Stimulated activated CD4-positive, alpha-beta T cell treated with anti-CD3 and anti-CD28 coated beads, TNF-alpha, amount 100 ng/mL, for 24 hours (primary cell): Measurements from ENCODE around the gene RGS7.
"Not testable (repeated sequence)": the region's sequence is repeated elsewhere in the genome, so short reads cannot be mapped to it uniquely, and the experiment has no call there.

Experiments used
- DNase-seq, 3 experiments: peaks; one replicate each; pipeline ENCODE4 v3.0.0-alpha.2; 2020; ENCODE audit warnings: low read depth in 3 of 3

Gene RGS7

DNA sequence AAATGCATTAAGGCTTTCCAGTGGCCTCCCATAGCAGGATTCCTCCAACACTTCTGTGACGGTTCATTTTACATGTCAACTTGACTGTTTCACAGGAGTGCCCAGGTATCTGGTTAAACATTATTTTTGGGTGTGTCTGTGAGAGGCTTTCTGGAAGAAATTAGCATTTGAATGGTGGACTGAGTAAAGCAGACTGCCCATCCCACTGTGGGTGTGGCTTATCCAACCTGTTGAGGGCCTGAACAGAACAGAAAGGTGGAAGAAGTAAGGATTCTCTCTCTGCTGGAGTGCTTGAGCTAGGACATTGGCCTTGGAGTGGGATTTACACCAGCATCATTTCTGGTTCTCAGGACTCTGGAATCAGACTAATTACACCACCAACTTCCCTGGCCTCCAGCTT is 85.6 kb downstream of the RGS7 start:
- no peak for DNase-seq

GRCh38 chr1:241270016-241270415 is 87.0 kb downstream of the RGS7 start:
- DNase-seq, result no peak

GRCh38 chr1:241269116-241269515 is 87.9 kb downstream of the RGS7 start:
- DNase-seq, result no peak

- DNase-seq, result no peak
These were observed 90.9 kb downstream of the RGS7 start for GRCh38 chr1:241266121-241266520.

DNA sequence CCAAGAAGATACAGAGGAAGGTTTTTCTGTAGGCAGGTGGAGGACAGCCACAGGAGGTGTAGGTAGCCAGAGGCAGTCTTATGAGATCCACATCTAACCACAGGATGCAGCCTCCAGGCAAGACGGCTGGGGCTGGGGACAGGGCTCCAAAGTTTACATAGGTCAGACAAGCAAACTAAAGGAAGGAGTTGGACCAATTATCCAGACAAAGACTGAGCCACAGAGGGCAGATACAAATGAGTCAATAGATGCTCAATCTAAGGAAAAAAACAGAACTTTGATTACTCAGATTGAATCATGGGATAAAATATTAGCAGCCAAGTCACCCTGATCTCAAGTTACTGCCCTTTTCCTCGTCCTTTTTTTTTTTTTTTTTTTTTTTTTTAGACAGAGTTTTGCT is 91.6 kb downstream of the RGS7 start:
- no peak for DNase-seq

DNA sequence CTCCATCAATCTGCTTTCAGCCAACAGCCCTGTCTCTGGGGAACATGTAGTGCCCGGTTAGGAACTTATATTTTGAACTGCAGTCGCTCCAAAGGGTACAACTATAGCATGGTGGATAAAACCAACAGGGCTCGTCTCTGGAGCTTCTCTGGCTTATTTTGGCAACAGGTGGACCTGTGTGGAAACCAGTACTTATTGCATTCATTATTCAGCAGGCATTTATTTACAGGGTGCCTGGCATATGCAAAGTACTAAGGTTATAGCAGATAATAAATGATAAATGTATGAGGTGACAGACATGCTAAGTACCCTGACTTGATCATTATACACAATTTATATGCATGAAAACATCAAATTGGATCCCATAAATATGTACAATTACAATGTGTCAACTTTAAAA is 93.7 kb downstream of the RGS7 start:
- no peak for DNase-seq

DNA sequence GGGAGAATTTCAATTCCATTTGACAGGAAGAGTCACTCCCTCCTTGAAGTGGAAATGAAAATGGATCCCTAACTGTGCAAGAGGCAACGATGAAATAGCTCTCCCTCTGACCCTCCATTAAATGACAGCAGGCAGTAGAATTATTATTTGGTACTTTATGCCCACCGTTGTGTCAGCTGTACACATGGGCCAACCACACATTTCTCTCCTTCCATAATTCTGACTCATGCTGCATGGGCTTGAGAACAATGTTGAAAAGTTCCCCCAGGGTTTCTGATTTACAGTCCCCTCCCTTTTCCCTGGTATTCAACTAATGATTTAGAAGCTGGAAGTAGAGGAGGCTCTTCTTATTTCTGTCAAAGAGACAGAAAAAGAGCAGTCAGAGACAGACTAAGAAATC is 103.5 kb downstream of the RGS7 start:
- no peak for DNase-seq

DNA sequence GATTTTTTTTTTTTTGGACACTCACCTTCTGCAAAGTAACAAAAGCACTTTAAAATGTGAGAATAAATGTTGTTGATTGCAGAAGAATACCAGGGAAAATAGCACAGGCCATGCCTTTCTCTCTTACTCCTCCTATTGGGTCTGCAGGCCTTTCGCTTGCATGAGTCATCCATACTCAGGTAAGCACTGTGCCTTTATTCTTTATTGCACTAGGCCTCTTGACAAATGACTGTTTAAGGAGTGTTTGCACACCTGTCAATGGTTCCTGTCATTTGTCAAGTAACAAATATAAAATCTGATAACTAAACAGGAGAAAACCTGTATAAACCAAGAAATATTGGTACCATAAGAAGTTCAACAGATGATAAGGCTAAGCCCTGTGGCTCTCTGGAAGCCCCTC is 106.5 kb downstream of the RGS7 start:
- DNase-seq, result no peak

DNA sequence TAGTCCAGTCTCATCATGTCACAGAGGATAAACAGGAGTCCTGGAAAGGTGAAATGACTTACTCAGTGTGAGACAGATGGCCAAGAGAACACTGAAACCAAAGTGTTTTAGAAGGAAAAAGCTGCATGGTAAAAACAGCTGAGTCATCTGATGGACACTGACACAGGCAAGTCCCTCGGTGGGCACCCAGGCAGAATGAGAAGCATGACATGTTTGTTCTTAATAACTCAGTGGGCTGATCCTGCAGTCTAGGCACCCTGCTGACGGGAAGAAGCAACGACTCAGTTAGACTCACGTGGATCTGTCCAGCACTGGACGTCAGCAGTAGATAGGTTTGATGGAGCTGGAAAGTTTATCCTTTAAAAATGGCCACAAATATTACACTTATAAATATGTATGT is 116.9 kb downstream of the RGS7 start:
- no peak for DNase-seq

DNA sequence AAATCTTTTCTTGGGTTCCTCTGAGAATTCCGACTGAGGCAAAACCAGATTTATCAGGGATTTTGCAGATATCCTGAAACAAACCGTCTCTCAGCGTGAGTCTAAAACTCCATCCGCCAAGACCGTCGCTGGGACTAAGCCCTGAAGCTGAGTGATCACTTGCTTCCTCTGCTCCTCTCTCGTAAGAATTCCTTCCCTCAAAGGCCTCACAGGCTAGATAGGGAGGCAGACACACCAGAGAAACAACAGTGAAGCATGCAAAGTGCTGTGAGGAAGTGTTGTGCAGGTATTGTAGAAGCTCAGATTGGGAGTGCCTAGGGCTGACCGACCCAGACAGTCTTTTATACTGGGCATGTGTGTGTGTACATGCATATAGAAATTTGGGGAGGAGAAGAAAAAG is 119.1 kb downstream of the RGS7 start:
- no peak for DNase-seq

DNA sequence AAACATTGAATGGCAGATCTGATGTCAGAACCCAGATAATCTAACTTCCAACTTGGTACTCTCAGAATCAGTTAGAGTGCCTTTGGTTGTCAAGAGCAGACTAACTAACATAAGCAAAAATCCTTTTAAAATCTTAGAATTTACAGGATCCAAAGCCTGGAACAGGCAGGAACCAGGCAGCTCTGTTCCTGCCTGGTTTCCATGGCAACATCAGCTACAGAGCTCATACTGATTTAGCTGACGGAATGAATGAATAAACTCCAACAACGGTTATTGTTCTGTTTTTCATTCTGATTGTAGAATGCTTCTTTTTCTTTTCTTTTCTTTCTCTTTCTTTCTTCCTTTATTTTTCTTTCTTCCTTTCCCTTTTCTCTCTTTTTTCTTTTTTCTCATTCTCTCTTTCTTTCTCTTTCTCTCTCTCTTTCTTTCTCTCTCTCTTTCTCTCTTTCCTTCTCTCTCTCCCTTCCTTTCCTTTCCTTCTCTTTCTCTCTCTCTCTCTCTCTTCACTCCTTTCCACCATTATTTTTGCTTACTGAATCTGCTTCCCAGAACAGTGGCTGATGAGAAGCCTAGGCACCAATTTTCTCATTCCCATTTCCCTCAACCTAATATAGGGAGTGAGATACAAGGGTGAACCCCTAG is 121.6 kb downstream of the RGS7 start:
- DNase-seq, result no peak

DNA sequence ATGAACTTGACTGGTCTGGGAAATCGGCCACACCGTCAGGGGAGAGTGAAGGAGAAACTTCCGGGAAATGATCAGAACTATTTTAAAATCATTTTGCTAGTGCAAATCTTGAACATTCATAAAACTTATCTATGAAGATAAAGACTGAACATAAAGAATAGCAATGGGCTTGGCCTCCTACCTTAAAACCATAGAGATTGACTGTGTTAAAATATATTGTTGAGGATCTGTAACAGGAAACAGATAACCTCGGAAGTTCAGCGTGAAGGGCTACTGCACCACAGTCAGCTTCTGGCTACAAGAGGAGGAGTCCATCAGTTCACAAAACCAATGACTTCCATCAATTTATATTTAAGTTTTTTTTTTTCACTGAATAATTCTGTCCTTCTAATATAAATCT is 127.3 kb downstream of the RGS7 start:
- no peak for DNase-seq

GRCh38 chr1:241229216-241229615 is 127.8 kb downstream of the RGS7 start:
- no peak for DNase-seq

GRCh38 chr1:241228339-241228738 is 128.7 kb downstream of the RGS7 start:
- no peak for DNase-seq

DNA sequence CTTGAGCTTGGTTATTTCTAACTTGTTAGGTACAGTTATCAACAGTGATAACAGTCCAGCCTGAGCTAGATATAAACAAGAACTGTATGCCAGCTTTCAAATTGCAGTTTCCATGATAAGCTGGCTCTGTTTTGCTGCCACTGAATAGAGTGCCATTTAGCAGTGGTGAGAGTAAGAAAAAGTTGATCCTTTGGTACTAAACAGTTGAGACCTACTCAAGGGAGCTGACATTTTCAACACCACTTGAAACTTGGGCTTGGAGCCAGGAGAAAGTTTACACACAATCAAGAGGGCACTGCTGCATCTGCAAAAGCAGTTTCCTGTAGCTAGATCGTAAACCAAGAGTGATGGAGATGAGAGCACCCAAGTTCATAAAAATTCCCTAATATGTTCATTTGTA is 131.3 kb downstream of the RGS7 start:
- no peak for DNase-seq

GRCh38 chr1:241224189-241224588 is 132.8 kb downstream of the RGS7 start:
- DNase-seq, result not testable (repeated sequence)

GRCh38 chr1:241222813-241223212 is 134.2 kb downstream of the RGS7 start:
- not testable (repeated sequence) for DNase-seq

- DNase-seq, result no peak
These were observed 135.7 kb downstream of the RGS7 start for GRCh38 chr1:241221319-241221718.

GRCh38 chr1:241220913-241221312 is 136.1 kb downstream of the RGS7 start:
- not testable (repeated sequence) for DNase-seq

DNA sequence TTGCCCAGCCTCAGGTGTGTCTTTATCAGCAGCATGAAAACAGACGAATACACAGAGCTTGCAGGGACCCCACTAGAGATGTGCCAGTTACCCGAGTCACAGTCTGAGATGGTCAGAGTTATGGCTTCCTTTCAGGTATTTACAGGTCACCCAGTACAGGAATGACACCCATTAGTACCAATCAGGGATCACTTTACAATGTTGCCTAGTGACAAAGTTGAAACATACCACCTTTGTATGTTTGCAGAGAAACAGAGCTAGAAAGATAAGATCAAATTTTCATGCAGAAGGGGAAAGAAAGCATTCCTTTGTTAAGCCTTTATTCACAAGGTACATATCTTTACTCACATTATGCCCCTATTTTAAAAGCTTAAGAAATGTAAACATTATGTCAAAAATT is 137.6 kb downstream of the RGS7 start:
- DNase-seq, result no peak

DNA sequence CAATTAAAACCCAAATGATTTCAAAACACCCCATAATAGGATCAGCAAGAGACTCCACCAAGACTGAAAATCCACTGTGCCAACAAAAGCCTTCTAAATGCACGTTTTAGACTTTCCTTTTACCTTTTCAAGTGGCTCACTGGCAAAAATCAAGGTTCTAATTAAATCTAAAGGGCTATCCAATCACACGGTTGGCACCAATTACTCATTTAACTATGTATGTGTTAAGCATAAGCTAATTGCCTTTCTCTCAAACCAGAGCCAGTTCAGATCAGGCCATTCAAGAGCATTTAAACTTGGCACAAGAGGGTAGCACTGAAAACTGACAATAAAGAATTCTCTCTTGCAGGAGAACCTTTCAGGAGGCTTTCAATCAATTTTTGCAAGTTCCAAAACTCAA is 139.5 kb downstream of the RGS7 start:
- no peak for DNase-seq

GRCh38 chr1:241215683-241216082 is 141.3 kb downstream of the RGS7 start:
- DNase-seq, result no peak

DNA sequence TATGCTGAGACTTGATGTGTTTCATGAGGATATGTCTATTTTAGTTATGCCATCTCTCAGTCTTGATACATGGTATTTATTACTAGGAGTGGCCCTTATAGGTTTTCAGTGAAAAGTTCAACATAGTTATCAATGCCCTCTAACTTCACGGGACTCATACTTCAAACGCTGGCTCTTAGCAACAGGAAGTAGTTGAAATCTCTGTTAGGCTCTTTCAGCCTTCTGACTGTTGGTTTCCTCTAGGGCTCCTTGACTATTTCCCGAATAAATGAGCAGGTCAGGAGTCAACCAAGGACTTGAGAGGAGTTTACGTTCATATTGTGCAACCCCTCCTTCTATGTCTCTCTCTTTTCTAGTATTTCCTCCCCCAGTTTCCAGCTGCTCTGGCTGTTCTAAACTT is 141.8 kb downstream of the RGS7 start:
- no peak for DNase-seq

DNA sequence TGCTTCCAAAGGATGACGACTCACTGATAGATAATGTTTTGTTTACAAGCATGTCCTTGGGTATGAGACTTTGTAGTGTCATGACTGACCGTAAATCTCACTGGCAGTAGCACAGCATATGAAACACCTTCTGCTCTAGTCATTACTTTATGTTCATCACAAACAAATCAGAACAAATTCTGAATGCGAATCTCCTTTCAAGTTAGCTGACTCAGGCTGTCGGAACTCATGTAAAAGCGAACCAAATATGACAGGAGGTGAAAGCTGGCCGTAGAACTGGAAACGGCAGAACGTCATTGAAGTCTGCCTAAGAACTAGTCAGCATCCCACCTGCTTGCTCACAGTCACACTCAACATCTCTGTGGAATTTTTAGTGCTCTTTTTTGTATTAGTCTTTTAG is 143.9 kb downstream of the RGS7 start:
- no peak for DNase-seq
